HFF-Myc (cell line): ENCODE results near the gene ACAD11.

Experiments
- DNase-seq: peaks from one replicate; pipeline ENCODE4 v3.0.0-alpha.2; 2011; ENCODE audit warnings: low read depth; ENCODE audit errors: extremely low read depth
- H3K4me3 ChIP-seq: replicated peaks from 2 replicates; pipeline ENCODE4 v1.5.1; 2011; ENCODE audit warnings: low read depth, mild to moderate bottlenecking, control low read depth, low read length
- TF ChIP-seq, protein P1 (sequence below): IDR thresholded peaks from 2 replicates; pipeline ENCODE4 v1.5.1; 2012; ENCODE audit warnings: mild to moderate bottlenecking, low read depth, low read length, control low read depth; ENCODE audit errors: missing control alignments

Gene ACAD11

DNA sequence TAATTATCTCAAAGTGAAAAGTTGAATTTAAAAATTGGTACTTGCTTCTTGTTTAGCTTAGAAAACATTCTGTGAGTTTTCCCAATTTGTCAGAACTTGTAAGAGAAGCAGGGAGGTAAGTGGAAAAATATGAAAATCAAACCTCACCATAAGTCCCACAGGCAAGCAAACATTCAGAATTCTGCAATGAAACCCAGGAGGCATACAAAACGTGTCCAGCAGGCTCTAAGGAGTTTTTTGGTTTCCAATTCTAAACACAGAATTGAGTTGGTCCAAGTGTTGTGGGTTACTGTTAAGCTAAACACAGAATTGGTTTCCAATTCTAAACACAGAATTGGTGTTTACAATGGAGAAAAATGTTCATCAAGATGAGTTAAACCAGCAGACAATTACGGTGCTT lies 89.6 kb downstream of the ACAD11 start:
- TF ChIP-seq, protein P1, sequence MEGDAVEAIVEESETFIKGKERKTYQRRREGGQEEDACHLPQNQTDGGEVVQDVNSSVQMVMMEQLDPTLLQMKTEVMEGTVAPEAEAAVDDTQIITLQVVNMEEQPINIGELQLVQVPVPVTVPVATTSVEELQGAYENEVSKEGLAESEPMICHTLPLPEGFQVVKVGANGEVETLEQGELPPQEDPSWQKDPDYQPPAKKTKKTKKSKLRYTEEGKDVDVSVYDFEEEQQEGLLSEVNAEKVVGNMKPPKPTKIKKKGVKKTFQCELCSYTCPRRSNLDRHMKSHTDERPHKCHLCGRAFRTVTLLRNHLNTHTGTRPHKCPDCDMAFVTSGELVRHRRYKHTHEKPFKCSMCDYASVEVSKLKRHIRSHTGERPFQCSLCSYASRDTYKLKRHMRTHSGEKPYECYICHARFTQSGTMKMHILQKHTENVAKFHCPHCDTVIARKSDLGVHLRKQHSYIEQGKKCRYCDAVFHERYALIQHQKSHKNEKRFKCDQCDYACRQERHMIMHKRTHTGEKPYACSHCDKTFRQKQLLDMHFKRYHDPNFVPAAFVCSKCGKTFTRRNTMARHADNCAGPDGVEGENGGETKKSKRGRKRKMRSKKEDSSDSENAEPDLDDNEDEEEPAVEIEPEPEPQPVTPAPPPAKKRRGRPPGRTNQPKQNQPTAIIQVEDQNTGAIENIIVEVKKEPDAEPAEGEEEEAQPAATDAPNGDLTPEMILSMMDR, result no peak

DNA sequence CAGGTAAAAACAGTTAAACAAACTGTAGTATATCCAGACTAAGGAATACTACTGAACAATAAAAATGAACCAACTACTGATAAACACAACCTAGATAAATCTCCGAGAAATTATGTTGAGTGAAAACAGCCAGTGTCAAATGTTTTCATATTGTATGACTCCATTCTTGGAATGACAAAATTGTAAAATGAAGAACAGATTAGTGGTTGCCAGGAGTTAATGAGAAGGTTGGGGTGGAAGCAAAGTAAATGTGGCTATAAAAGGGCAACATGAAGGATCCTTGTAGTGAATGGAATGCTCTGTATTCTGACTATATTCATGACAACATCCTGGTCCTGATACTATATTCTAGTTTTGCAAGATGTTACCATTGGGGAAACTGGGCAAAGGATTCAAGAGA lies 90.0 kb downstream of the ACAD11 start:
- TF ChIP-seq, protein P1, result no peak
- no peak overlapping the region for H3K4me3 ChIP-seq
- DNase-seq, result no peak

More for the DNA sequence above, 89.6 kb downstream of the ACAD11 start:
- H3K4me3 ChIP-seq, result no peak overlapping the region
- no peak for DNase-seq

DNA sequence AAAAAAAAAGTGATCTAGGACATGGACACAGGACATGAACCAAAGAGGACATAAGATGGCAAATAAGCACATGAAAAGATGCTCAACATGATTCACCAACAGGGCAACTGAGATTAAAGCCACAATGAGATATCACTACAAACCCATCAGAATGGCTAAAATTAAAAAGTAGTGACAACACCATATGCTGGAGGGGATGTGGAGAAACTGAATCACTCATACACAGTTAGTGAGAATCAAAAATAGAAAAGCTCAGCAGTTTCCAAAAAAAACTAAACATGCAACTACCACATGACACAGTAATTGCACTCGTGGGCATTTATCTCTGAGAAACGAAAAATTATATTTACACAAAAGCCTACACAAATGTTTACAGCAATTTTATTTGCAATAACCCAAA lies 90.5 kb downstream of the ACAD11 start:
- no peak for DNase-seq
- TF ChIP-seq, protein P1, result no peak
- no peak overlapping the region for H3K4me3 ChIP-seq

DNA sequence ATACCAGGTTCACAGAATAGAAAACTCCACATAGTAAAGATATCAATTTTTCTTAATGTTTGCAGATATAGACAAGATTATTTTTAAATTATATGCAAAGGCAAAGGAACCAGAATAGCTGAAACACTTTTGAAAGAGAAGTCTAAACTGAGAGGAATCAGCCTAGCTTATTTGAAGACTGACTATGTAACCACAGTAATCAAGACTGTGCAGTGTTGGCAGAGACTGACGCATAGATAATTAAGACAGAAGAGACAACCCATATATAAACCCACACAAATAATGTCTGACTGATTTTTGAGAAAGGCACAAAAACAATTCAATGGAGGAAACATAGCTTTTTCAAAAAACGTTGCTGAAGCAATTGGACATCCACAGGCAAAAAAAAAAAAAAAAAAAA lies 91.2 kb downstream of the ACAD11 start:
- no peak overlapping the region for H3K4me3 ChIP-seq
- TF ChIP-seq, protein P1, result no peak
- DNase-seq, result no peak

DNA sequence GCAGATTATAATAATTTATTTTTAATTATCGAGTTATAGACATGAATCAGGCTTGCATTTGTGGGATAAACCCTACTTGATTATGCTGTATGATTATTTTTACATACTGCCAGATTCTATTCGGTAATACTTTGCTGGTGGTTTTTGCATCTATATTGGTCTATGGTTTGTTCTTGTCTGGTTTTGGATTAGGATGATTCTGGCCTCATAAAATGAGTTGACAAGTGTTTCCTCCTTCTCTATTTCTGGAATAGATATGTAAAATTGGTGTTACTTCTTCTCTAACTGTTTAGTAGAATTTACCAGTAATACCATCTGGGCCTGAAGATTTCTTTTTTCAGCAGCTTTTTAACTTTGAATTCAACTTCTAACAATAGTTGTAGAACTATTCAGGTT lies 95.5 kb downstream of the ACAD11 start:
- TF ChIP-seq, protein P1, result no peak
- no peak for DNase-seq
- H3K4me3 ChIP-seq, result no peak overlapping the region

DNA sequence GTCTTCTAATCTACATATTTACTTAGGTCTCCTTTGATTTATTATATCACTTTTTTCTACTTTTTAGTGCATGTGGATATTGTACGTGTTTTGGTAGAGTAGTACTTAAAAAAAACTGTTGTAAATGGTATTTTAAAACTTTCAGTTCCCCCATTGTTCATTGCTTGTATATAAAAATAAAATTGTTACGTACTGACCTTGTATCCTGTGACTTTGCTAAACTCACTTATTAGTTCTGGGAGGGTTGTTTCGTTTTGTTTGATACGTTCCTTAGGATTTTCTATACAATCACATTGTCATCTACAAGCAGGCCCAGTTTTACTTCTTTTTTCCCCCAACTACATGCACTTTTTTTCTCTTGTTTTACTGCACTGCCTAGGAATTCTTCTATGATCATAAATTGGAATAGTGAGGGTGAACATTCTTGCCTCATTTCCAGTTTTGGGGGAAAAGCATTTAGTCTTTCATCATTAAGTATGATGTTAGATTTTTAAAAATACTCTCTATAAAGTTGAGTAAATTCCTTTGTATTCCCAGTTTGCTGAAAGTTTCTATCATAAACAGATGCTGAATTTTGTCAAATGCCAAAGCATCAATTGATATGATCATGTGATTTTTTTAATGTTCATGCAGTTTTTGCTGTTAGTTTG lies 96.1 kb downstream of the ACAD11 start:
- no peak for DNase-seq
- H3K4me3 ChIP-seq, result no peak overlapping the region
- TF ChIP-seq, protein P1, result no peak

DNA sequence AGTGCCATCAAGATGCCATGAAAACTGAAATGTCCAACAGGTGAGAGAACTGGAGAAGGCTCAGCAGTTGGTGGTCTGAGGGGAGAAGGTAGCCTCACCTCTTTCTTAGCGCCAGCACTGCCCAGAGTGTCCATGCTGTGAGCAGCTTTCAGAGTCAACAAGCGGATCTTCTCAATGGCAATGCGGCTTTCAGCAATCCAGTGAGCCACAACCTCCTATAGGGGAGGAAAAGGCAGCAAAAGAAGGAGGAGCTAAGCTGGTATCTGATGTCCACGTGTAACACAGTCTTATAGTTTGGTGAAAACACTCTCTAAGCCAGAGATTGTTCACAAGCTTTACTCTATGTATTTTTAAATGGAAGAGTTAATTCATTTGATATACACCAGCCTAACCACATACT lies 98.6 kb downstream of the ACAD11 start:
- no peak for DNase-seq
- TF ChIP-seq, protein P1, result no peak
- no peak overlapping the region for H3K4me3 ChIP-seq
